A172 (cell line): Measurements from ENCODE around the gene BMPR1A. TPM values are rescaled to one million over a fixed set of nuclear protein-coding genes. Genes with fewer than 3 reads are reported as not detected.

Experiments
- DNase-seq: peaks from one replicate; pipeline ENCODE4 v3.0.0-alpha.2; 2015; ENCODE audit warnings: low spot score
- total RNA-seq: library from RNA; depleted of rRNA; stranded (reverse); fragments of >200 nt; shearing (Covaris generic); gene quantifications from 2 replicates; pipeline ENCODE4 v1.2.3, GENCODE V29; 2014; rRNA removed

BMPR1A gene
- total RNA-seq, result 50.1 and 57.2 TPM in 2 replicates

DNA sequence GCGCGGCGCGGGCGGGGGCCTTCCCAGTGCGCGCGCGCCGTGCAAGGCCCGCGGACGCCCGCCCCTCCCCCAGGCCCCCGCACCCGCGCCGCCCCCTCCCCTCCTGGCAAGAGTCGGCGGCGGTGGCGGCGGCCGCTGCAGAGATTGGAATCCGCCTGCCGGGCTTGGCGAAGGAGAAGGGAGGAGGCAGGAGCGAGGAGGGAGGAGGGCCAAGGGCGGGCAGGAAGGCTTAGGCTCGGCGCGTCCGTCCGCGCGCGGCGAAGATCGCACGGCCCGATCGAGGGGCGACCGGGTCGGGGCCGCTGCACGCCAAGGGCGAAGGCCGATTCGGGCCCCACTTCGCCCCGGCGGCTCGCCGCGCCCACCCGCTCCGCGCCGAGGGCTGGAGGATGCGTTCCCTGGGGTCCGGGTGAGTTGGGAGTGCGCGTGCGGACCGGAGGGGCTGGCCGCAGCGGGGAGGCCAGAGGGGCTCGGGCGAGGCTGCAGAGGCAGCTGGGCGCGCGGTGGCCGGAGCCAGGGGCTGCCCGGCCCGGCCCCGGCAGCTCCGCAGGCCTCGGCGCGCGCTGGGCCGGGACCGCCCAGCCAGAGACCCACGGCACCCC, at the start of gene BMPR1A:
BMPR1A (plus strand) TSS at position 109 of the 602 bp plus-strand sequence. CDS start 119,400 bp downstream, outside the sequence.
- DNase-seq, result no peak

DNA sequence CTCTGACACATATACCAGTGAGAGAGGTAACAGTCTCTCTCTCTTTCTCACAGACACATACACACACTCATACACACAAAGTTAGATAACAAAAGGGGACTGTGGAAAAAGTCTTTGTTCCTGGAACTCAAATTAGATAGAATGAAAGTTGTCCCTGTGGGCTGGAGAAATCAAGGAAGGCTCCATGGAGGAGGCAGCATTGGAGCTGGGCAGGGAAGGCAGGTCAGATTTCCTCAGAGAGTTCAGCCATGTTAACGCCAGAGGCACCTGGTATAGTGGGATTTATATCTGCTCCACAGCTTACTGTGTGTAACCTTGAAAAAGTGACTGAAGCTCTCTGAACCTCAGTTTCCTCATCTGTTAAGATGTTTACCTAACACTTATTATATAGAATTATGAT, 49.4 kb upstream of the BMPR1A start:
- no peak for DNase-seq

DNA sequence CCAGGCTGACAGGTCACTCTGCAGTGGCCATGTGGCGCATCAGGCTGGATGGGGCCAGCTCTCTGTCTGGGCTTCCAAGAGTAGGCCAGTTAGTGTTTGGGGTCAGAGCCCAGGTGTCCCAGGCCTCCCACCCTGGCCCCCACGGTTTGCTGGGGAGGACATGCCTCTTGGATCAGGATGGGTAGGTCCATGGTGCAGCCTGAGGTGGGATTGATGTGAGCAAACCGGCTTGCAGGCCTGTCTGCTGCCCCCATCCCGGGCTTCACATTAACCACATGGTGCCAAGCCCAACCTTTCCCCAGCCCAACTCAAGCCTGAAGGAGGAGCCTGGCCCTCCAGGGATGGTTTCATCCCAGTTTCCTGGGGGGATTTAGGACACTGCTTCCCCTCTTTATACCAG, 48.9 kb upstream of the BMPR1A start:
- DNase-seq, result no peak

DNA sequence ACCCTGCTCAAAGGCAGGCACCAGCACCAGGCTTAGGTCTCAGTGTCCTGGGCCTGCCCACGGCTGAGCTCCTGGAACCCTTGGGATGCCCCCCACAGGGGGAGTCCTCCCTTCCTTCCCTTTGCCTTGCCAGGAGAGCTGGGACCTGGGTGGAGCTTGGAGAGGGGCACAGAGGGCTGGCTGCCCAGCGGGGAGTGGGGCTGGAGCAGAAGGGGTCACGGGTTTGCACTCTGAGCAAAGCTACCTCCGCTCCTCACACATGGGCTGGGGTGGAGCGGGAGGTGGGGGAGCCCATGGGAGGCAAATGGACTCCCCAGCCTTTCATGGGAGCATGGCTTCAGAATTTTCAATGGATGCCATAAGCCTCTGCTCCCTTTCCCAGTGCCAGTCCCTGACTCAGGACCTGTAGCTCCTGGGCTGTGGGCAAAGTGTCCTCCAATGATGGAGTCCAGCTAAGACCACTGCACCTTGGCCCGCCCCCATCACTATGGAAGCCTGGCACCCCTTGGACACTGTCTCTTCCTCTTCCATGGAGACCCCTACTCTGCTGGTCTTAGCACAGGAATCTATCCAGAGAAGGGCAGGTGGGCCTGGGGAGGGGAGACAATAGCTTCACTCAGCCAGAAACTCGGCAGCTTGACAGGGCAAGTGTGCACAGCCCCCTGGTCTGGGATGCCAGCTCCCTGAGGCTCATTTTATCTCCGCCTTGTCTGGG, 48.2 kb upstream of the BMPR1A start:
- DNase-seq, result no peak

DNA sequence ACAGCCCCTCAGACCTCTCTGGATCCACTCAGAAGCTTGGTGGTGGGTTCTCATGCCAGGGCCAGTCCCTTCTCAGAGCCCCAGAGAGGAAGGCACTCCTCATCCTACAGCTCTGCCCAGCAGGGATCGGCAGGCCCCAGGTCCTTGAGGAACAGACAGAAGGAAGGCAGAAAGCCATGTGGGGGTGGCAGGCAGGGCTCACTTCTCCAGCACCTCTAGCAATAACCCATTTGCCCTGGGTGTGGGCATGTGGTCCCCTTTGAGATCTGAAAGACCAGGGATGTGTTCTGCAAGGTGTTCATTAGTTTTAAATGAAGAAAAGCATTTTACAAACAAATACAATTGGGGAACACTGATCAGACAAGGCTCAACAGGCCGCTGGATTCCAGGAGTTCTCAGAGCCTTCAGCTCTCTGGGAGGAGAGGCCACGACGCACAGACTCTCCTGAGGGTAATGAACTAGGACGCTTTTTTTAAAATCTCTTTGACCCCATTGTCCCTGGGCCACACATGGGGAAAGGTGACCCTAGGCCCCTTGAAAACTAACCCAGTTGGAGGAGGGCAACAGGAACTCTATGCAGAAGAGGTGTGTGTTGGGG, 47.5 kb upstream of the BMPR1A start:
- DNase-seq, result no peak

DNA sequence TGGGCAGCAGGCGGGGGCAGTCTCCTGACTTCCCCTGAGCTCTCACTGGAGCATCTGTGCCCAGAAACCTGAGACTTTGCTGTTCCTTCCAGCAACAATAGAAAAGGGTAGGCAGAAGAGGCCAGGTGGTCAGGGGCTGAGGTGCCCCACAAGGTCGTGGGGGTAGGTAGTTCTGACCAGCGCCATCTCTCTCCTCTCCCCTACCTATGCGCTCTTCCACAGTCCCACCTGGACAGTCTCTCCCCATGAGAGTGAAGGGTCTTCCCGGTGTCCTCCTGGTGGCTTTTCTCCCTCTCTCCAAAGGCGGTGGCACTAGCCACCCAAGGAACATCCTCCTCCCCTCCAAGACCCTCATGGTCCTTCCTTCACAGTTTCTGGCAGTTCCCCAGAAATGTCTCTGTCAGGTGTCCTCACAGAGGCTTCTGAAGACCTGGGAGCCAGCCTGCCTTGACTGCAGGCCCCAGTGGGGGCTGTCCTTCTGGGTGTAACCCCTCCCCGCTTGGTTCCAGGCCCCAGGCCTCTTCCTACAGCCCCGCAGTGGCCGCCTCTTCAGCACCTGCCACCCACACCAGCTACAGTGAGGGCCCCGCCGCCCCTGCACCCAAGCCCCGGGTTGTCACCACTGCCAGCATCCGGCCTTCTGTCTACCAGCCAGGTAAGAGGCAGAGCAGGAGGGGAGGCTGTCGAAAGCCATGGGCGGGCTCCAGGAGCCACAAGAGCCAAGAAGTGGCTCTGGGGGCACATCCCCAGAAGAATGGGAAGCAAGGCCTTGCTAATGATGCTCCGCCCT, 46.8 kb upstream of the BMPR1A start:
- DNase-seq, result no peak

DNA sequence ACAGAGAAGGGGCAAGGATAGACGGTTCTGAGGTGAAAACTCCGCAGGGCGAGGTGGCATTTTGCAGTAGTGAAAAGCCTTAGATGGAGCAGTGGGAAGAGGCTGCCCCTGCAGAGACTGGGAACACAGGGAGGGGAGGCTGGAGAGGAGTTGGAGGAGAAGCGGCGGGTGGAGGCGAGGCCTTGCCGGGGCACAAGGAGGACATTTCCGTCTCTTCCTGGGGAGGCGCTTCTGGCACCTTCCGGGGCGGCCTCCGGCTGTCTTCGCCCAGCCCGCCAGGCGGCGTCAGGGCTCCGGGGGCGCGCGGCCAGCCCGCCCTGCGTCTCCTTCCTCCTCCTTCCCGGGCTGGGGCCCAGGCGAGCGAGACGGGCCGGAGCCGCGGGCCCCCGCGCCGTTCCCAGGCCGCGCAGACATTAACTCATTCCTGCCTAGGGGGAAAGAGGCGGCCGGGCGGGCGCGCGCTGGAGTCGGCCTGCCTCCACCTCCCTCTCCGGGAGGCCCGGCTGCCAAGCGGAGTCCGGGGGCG, 45.4 kb upstream of the BMPR1A start:
- DNase-seq, result peak; percentile 79

DNA sequence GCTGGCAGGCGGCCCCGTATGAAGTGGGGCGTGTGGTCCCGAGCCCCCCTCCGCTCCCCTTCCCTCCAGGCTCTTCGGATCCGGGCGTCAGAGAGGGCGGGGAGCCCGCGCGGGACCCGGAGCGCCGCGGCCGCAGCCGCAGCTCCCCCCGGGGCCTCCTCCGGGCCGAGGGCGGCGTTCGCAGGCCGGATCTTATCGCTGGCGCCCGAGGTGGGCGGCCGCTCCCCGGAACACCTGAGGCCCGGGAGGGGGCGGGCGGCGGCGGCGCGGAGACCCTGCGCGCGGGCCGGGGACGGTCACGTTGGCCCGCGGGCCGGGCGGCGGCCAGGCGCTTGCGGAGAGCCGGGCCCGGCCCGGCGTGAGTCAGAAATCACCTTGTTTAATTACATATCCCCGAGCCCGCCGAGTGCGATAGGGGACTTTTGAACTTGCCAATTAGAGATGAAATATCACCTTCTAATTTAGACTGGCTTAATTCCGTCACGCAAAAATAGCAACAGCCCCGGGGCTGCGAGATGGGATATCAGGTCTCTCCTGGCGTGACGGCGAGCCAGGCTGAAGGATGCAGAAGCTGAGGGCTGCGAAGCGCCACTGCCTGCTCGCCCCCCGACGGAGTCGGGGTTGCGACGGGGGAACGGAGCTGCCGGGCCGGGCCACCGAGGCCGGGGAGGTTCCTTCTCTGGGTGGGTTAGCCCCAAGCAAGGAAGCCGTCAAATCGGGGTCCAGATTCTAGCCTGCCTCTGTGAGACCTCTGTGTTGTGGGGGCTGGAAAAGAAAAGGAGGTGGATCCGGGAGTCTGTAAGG, 44.7 kb upstream of the BMPR1A start:
- peak; percentile 25 for DNase-seq

DNA sequence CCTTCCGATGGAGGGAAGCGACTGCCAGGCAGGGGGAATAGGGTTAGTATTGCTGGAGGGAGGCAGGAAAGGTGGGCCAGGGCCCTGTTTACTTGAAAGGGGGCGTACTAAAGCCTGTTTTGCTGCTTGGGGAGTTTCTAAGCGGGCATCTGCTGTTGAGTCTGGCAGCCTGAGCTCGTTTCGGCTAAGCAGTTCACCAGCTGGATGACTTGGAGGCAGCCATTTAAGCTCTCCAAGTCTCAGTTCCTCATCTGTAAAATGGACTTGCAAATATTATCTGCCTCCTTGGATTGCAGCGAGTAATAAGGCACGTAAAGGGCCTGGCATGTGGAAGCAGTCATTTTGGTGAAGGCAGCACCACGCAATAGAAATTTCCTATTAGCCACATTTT, 44.1 kb upstream of the BMPR1A start:
- DNase-seq, result no peak

DNA sequence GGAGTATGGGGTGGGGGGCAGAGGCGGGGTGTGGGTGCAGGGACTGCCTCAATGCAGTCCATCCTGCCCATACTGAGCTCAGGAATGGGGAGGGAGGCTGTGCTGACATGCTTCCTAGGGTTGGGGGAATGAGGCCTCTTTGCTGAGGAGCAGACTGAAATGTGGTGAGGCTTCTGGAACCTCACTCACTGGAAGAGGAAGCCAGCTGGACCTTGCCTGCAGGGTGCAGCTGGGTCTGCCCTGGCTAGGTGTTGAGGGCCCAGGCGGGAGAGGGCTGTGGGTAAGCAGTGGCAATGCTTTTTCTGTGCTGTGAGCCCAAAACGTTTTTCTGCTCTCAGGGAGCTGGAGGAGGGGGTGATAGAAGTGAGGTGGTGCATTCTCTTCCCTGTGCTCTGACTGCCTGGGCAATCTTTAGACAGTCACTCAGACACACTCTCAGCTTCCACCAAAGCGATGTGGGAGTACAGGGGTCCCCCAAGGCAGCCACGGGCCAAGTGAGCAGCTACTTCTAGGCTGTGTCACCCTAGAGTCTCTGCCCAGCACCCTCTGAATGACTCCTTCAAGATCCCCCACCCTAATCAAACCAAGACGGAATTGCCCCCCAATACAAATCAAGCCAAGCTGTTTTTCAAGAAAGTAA, 41.1 kb upstream of the BMPR1A start:
- DNase-seq, result no peak

DNA sequence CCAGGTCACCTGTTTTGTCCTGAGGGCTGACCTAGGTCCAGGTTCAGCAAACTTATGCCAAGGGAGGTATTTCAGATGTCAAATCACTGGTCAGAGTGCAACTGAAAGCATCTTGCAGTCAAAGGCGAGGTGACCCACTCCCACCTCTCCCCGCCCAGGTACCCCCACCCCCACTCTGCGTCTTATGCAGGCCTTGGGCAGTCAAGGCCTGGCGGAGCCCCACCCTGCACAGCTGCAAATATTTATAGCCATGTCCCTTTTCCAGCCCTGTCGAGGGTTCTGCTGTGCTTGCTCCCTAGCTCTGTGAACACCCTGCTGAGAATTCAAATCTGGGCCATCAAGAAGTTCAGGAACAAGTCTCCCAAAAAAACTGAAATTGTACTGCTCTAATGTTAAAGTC, 40.6 kb upstream of the BMPR1A start:
- DNase-seq, result no peak

DNA sequence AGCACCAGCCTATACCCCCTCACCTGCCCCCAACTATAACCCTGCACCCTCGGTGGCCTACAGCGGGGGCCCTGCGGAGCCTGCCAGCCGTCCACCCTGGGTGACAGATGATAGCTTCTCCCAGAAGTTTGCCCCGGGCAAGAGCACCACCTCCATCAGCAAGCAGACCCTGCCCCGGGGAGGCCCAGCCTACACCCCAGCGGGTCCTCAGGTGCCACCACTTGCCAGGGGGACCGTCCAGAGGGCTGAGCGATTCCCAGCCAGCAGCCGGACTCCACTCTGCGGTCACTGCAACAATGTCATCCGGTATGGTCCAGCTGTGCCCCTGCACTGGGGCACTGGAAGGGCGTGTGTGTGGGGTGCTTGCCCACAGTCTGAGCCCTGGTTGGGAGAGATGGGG, 40.0 kb upstream of the BMPR1A start:
- DNase-seq, result no peak

DNA sequence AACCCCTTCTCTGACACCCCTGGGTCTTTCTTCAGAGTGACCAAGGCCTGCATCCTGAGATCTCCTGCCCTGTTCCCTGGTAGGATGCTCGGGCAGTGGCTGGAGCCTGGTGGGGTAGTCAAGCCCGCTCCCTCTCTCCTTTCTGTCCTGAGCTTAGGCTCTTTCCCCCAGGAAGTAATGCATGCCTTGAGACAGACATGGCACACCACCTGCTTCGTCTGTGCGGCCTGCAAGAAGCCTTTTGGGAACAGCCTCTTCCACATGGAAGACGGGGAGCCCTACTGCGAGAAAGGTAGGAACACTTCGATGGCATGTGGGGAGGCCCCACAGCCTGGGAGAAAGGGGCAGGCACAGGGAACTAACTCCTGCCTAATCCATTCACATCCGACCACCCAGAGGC, 37.9 kb upstream of the BMPR1A start:
- DNase-seq, result no peak

DNA sequence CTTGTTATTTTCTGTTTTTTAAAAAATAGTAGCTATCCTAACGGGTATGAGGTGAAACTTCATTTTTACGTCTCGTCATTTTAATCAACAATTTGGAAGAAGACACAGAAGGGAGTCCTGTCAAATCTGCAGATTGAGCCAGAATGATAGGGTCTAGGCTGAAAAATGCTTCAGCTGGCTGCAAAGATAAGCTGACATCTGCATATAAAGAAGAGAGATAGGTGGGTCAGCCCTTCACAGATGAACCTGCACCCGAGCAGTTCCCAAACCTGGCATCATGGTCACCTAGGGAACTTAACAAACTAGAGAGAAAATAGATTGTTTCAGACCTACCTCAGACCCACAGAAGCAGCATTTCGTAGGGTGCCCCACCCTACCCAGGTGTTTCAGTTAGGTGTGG, 35.2 kb upstream of the BMPR1A start:
- no peak for DNase-seq

DNA sequence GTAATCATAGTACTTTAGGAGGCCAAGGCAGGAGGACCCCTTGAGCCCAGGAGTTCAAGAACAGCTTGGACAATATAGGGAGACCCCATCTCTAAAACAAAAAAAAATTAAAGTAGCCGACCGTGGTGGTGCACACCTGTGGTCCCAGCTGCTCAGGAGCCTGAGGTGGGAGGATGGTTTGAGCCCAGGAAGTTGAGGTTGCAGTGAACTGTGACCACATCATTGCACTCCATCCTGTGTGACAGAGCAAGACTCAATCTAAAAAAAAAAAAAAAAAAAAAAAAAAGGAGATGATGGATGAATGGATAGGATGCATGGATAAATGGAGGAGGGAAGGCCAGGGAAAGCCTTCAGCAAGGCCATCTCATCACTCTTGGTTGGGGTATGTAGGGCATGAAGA, 33.4 kb upstream of the BMPR1A start:
- DNase-seq, result no peak

DNA sequence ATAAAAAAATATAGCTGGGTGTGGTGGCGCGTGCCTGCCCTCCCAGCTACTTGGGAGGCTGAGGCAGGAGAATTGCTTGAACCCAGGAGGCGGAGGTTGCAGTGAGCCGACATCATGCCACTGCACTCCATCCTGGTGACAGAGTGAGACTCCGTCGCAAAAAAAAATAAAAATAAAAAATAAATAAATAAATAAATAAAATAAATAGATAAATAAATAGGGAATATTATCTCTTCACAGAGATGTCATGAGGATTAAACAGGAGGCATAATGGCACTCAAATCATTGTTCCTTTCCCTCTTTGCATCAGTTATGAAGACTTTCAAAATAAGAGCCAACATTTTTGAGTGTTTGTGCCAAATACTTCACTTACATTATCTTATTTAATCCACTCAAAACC, 32.0 kb upstream of the BMPR1A start:
- no peak for DNase-seq

DNA sequence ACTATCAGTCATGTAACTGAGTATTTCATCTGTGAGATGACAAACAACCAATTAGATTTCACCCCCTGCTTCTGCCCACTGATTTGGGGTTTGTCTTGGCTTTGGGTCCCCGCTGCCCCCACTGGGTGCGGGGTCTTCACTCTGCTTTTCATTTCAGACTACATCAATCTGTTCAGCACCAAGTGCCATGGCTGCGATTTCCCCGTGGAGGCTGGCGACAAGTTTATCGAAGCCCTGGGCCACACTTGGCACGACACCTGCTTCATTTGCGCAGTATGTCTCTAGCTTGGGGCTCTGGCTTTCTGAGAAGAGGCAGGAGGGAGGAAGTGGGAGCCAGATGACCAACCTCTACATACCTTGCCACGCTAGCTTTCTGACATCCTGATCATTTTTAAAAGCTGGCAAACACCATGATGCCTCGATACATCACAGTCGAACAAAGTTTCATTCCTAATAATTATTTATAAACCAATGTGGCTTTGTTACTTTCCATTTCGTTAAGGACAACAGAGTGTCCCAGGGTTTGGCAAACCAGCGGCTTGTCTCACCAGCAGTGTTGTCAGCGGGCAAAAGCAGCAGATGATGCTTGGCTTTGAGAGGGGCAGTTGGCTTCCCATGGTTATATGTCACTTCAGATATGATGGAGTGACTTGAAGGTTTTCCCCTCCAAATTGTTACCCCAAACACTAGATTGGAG, 30.3 kb upstream of the BMPR1A start:
- no peak for DNase-seq

DNA sequence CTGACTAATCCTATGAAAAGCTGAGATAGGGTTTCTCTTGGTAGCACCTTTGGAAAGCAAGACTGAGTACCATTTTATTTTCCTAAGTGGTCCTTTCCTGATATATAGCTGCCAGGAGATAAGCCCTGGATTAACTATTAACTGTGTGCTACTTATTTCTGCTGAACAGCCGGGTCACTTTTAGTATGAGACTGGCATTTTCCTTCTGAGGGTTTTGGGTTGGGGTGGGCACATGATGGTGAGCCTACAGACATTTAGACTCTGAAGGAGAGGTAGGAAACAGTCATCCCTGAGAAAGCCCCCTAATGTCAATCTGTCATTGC, 29.8 kb upstream of the BMPR1A start:
- no peak for DNase-seq

DNA sequence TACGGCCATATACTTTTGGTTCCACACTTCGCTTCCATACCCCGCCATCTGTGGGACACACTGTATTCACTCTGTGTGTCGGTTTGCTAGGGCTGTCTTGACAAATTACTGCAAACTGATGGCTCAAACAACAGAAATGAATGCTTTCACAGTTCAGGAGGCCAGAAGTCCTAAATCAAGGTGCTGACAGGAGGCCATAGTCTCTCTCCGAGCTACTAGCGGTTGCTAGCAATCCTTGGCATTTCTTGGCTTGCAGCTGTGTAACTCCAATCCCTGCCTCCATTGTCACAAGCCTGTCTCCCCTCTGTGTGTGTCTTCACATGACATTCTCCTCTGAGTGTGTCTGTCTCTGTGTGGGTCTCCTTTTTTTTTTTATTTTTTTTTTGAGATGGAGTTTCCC, 28.9 kb upstream of the BMPR1A start:
- no peak for DNase-seq

DNA sequence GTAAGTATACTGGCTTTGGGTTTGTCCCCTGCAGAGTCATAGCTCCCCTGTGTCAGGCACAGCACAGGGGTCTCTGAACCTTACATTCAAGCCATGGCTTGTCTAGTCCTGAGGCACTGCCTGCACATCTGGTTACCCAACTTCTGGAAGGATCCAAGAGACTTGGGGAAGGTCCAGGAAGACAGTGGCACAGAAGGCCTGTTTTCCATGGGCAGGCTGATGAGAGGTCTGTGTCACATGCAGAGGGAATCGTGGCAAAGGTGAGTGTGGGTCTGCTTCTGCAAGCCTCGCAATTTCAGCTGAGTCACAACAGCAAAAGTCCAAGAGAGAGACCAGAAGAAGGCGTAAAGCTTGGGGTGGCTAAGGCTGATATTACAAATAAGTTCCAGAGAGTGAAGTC, 28.4 kb upstream of the BMPR1A start:
- DNase-seq, result no peak

DNA sequence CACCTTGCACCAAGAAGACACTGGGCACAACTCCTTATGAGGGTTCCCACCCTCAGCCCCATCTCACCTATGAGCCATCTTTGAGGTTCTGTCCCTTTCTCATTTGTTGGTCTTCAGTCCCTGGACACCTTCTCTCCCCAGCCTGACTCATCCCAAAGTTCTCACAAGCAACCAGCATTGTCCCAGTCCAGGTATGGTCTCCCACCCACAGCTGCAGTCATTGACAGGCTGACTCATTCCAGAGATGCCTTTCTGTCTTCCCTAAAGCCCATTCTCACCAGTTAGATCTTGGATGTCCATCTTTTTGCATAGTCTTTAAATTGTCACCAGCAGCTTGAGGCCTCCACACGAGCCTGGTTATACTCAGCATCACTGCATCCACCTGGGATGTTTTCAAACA, 26.7 kb upstream of the BMPR1A start:
- no peak for DNase-seq
